HepG2 (cell line): Measurements from ENCODE around the gene KAZALD1. TPM values are rescaled to one million over a fixed set of nuclear protein-coding genes. Genes with fewer than 3 reads are reported as not detected.
A peak's percentile ranks its signal among the peaks of the same experiment; 100 is the strongest.

ENCODE experiments used
- AHR ChIP-seq: IDR thresholded peaks from 2 replicates; pipeline ENCODE4 v1.6.1; 2018; ENCODE audit warnings: missing genetic modification reagents, missing compliant biosample characterization
- ARHGAP35 ChIP-seq: sonication (generic); formaldehyde crosslinking; IDR thresholded peaks from 2 replicates; pipeline ENCODE4 v1.9.0; 2022; ENCODE audit warnings: mild to moderate bottlenecking, inconsistent platforms, moderate library complexity, missing genetic modification reagents, borderline replicate concordance
- CC2D1A ChIP-seq: sonication (generic); formaldehyde crosslinking; IDR thresholded peaks from 2 replicates; pipeline ENCODE4 v1.8.1; 2023; ENCODE audit warnings: mild to moderate bottlenecking, missing genetic modification reagents
- CREB1 ChIP-seq, 2 experiments: fragments of 450-650 bp in 1 of 2; IDR thresholded peaks; 2 replicates each; pipeline ENCODE4 v1.6.1; 2016 to 2017; ENCODE audit warnings: control low read depth in 1 of 2, mild to moderate bottlenecking in 1 of 2, missing compliant biosample characterization in 1 of 2, missing genetic modification characterization in 1 of 2
- HNF1B ChIP-seq: sonication (generic); formaldehyde crosslinking; IDR thresholded peaks from 2 replicates; pipeline ENCODE4 v1.5.1; 2020; ENCODE audit warnings: mild to moderate bottlenecking, moderate library complexity, missing genetic modification reagents
- IKZF4 ChIP-seq: sonication (generic); formaldehyde crosslinking; IDR thresholded peaks from 2 replicates; pipeline ENCODE4 v1.5.1; 2020; ENCODE audit warnings: borderline replicate concordance, mild to moderate bottlenecking, low read depth, missing genetic modification reagents; ENCODE audit errors: not compliant biosample characterization
- JUND ChIP-seq: sonication (generic); formaldehyde crosslinking; IDR thresholded peaks from 2 replicates; pipeline ENCODE4 v1.8.0; 2022; ENCODE audit warnings: mild to moderate bottlenecking, missing genetic modification reagents
- KDM5B ChIP-seq: sonication (generic); formaldehyde crosslinking; IDR thresholded peaks from 2 replicates; pipeline ENCODE4 v1.4.0; 2020; ENCODE audit warnings: missing genetic modification reagents, mild to moderate bottlenecking, borderline replicate concordance
- MTF2 ChIP-seq: sonication (generic); formaldehyde crosslinking; IDR thresholded peaks from 2 replicates; pipeline ENCODE4 v1.5.0; 2020; ENCODE audit warnings: missing genetic modification reagents, borderline replicate concordance
- POLR2AphosphoS2 ChIP-seq: IDR thresholded peaks from 2 replicates; pipeline ENCODE4 v1.6.1; 2011; ENCODE audit warnings: low read depth, low read length, improper control_type of control experiment
- YEATS4 ChIP-seq: sonication (generic); formaldehyde crosslinking; IDR thresholded peaks from 2 replicates; pipeline ENCODE4 v1.4.0; 2020; ENCODE audit warnings: missing genetic modification reagents, borderline replicate concordance
- ZBTB37 ChIP-seq: sonication (generic); formaldehyde crosslinking; IDR thresholded peaks from 2 replicates; pipeline ENCODE4 v1.4.0; 2020; ENCODE audit warnings: mild to moderate bottlenecking, missing genetic modification reagents
- ZBTB39 ChIP-seq: sonication (generic); formaldehyde crosslinking; IDR thresholded peaks from 2 replicates; pipeline ENCODE4 v1.5.0; 2020; ENCODE audit warnings: missing genetic modification reagents
- ZNF713 ChIP-seq: sonication (generic); formaldehyde crosslinking; IDR thresholded peaks from 2 replicates; pipeline ENCODE4 v1.4.0; 2020; ENCODE audit warnings: mild to moderate bottlenecking, missing genetic modification reagents
- polyA plus RNA-seq, 8 experiments: library from polyadenylated mRNA; depleted of rRNA in 3 of 8; stranded (reverse) in 7 of 8; unstranded in 1 of 8; fragments of >200 nt; fragmentation: Illumina TruSeq in 4 of 8; extraction: Trizol in 4 of 8; gene quantifications; 2 replicates each; pipeline versions ENCODE4 v1.2.1 to v1.2.3, GENCODE V29; 2011 to 2016; ENCODE audit warnings: low read depth in 4 of 8, missing spikeins in 1 of 8, mixed read lengths in 1 of 8; ENCODE audit not compliant: insufficient read depth in 1 of 8
- total RNA-seq, 5 experiments: library from RNA; depleted of rRNA; stranded (reverse); fragments of >200 nt; fragmentation: Illumina TruSeq; extraction: Trizol; gene quantifications; 2 replicates each; pipeline ENCODE4 v1.2.3, GENCODE V29; 2016; ENCODE audit warnings: low read depth in 1 of 5

Gene KAZALD1
- total and polyA plus RNA-seq, 2 of the 13 experiments (the other 11 are each of a cell fraction or from before 2014, with no cell fraction given): 16.7 to 27.7 TPM

GRCh38 chr10:101032637-101033224 lies 29.1 kb upstream of the KAZALD1 start (continued):
- peak; percentile 50; the same call in 1 of the 2 replicates for TF ChIP-seq HNF1B (CRISPR knock-in tag)
- peak; percentile 5; the same call in 1 of the 2 replicates for TF ChIP-seq JUND (CRISPR knock-in tag)
- no peak for TF ChIP-seq AHR (CRISPR knock-in tag)
- TF ChIP-seq CC2D1A: no peak
- TF ChIP-seq CREB1 (IDR thresholded peaks at IDR 0.05): no peak
- no peak for TF ChIP-seq CREB1 (CRISPR knock-in tag; IDR thresholded peaks at IDR 0.05)
- peak; percentile 16; the same call in 1 of the 2 replicates for TF ChIP-seq KDM5B
- TF ChIP-seq ZBTB37 (CRISPR knock-in tag): no peak
- no peak for TF ChIP-seq ZNF713
- TF ChIP-seq MTF2 (CRISPR knock-in tag): no peak
- TF ChIP-seq ARHGAP35 (CRISPR knock-in tag): no peak
- TF ChIP-seq IKZF4 (CRISPR knock-in tag): no peak
- no peak for TF ChIP-seq POLR2AphosphoS2
- no peak for TF ChIP-seq YEATS4
- TF ChIP-seq ZBTB39: no peak
